OCI-LY7 (cell line): ENCODE data around the gene MUSK.

ENCODE experiments used
- CTCF ChIP-seq: fragments of 200-600 bp; sonication (generic); conservative IDR thresholded peaks from 2 replicates; pipeline ENCODE4 v1.5.1; 2014; ENCODE audit warnings: mild to moderate bottlenecking, antibody characterized with exemption, low read length, moderate library complexity, mixed read lengths
- EZH2phosphoT487 ChIP-seq: fragments of 200-600 bp; sonication (generic); IDR thresholded peaks from 2 replicates; pipeline ENCODE4 v1.6.1; 2018; ENCODE audit warnings: low read depth, borderline replicate concordance, mild to moderate bottlenecking, mixed run types, antibody characterized with exemption, low read length, moderate library complexity, mixed read lengths

DNA sequence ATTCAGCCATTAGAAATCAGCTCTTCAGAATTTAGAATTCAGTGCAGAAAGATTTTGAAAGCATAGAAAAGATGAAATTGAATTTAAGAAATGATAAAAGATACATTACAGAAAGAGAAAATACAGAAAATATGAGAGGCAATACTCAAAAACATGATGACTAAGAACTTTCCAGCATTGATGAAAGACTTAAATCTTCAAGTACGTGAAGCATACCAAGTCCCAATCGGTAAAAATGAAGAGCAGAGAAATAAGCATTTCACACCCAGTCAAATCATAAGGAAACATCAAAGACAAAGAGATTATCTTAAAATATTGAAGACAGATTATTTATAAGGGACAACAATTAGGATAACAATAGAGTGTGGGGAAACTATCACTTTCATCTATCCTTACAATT, 35.1 kb downstream of the MUSK start:
- TF ChIP-seq CTCF (no peak), EZH2phosphoT487 (no peak)
